Upper lobe of right lung (tissue), 1 donor: ENCODE measurements around the gene STARD8. TPM values are rescaled to one million over a fixed set of nuclear protein-coding genes. Genes with fewer than 3 reads are reported as not detected.
A peak's percentile ranks its signal among the peaks of the same experiment; 100 is the strongest.

Source experiments
- ATAC-seq: fragments of 200-7000 bp; cut with Tn5 transposase; one replicate; pipeline ENCODE4 v1.9.1; 2020; ENCODE audit warnings: mild to moderate bottlenecking, moderate library complexity
- DNase-seq: peaks from one replicate; pipeline ENCODE4 v3.0.0-alpha.2; 2020
- H3K27ac ChIP-seq: fragments of 200-600 bp; one replicate; pipeline ENCODE4 v1.8.0; 2022
- H3K27me3 ChIP-seq: fragments of 200-600 bp; one replicate; pipeline ENCODE4 v1.8.0; 2022; ENCODE audit warnings: mild to moderate bottlenecking
- H3K36me3 ChIP-seq: fragments of 200-600 bp; one replicate; pipeline ENCODE4 v1.8.0; 2022
- H3K4me1 ChIP-seq: fragments of 200-600 bp; one replicate; pipeline ENCODE4 v1.8.0; 2022
- H3K4me3 ChIP-seq: fragments of 200-600 bp; one replicate; pipeline ENCODE4 v1.8.0; 2022; ENCODE audit warnings: mild to moderate bottlenecking
- H3K9me3 ChIP-seq: fragments of 200-600 bp; one replicate; pipeline ENCODE4 v1.8.0; 2022
- intact Hi-C: fragments of 100-400 bp; cut with DNase I; formaldehyde crosslinking; loops from one replicate; pipeline ENCODE4 v1.11.0; 2022
- total RNA-seq: library from RNA; stranded (reverse); fragmentation: NEBNext Ultra II Directional; extraction: Animal tissue kit (Norgen Biotek cat#: 25700); gene quantifications from one replicate; pipeline ENCODE4 v1.2.1, GENCODE V29; 2021
- TF ChIP-seq, protein P1 (sequence below): fragments of 200-600 bp; IDR thresholded peaks from one replicate; pipeline ENCODE4 v1.8.0; 2022; ENCODE audit warnings: antibody characterized with exemption
- donor health status: DM: no; HTN: yes; CAD: no; lungs with severe emphysema.

Gene STARD8
- total RNA-seq, 1 donor from 2014 or later = 39.4 TPM

DNA sequence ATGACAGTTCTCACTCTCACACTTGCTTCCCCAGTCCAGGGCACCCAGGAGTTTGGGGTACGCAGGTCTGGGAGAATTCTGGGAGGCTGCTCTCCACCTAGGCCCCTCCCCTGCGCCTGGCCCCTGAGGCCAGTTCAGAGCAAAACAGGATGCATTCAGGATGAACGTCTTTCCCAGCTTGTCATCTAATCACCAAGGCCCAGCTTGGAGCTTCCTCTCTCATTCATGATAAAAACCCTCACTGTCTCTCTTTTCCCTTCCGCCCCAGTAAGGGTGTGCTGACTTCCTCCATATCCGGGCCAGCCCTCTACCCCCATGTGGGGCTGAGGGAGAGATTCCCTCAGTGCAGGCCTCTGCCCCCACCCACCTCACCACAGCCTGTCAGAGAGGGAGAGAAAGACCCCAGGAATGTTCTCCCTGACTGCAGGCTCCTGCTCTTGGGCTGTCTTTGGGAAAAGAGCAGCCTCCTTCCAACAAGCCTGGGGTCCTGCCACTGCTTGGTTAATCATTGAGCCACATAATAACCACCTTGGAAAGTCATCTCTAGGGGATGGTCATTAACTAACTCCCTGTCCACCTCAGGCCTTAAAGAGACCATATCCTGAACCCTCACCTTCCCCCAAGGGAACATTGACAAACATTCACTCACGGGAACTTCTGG is 50.1 kb downstream of the STARD8 start:
- H3K36me3 ChIP-seq = no peaks in the 10 kb centered on the region
- no peak for ATAC-seq
- TF ChIP-seq, protein P1, sequence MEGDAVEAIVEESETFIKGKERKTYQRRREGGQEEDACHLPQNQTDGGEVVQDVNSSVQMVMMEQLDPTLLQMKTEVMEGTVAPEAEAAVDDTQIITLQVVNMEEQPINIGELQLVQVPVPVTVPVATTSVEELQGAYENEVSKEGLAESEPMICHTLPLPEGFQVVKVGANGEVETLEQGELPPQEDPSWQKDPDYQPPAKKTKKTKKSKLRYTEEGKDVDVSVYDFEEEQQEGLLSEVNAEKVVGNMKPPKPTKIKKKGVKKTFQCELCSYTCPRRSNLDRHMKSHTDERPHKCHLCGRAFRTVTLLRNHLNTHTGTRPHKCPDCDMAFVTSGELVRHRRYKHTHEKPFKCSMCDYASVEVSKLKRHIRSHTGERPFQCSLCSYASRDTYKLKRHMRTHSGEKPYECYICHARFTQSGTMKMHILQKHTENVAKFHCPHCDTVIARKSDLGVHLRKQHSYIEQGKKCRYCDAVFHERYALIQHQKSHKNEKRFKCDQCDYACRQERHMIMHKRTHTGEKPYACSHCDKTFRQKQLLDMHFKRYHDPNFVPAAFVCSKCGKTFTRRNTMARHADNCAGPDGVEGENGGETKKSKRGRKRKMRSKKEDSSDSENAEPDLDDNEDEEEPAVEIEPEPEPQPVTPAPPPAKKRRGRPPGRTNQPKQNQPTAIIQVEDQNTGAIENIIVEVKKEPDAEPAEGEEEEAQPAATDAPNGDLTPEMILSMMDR = no peak
- intact Hi-C loops = no loop called here
- no peaks in the 10 kb centered on the region for H3K27me3 ChIP-seq
- H3K4me1 ChIP-seq = no peaks in the 10 kb centered on the region
- no peaks in the 10 kb centered on the region for H3K9me3 ChIP-seq
- H3K27ac ChIP-seq = peak overlapping the region; percentile 42
- no peak for DNase-seq
- no peak overlapping the region for H3K4me3 ChIP-seq

- TF ChIP-seq, protein P1 = no peak
Measured at GRCh38 chrX:68698942-68699341, 51.5 kb downstream of the STARD8 start.

GRCh38 chrX:68699960-68700746 is 52.7 kb downstream of the STARD8 start:
- TF ChIP-seq, protein P1 = no peak
- H3K27me3 ChIP-seq = no peaks in the 10 kb centered on the region
- no peak for DNase-seq
- no peaks in the 10 kb centered on the region for H3K36me3 ChIP-seq
- no peak overlapping the region for H3K4me3 ChIP-seq
- peak; percentile 24 for ATAC-seq
- no peaks in the 10 kb centered on the region for H3K4me1 ChIP-seq
- peak overlapping the region; percentile 36 for H3K27ac ChIP-seq
- intact Hi-C loops = no loop called here
- H3K9me3 ChIP-seq = no peaks in the 10 kb centered on the region

More at GRCh38 chrX:68698942-68699341, 51.5 kb downstream of the STARD8 start:
- H3K4me3 ChIP-seq = no peak overlapping the region
- H3K9me3 ChIP-seq = no peaks in the 10 kb centered on the region
- H3K36me3 ChIP-seq = no peaks in the 10 kb centered on the region
- no peaks in the 10 kb centered on the region for H3K4me1 ChIP-seq
- H3K27me3 ChIP-seq = no peaks in the 10 kb centered on the region
- intact Hi-C loops = no loop called here
- H3K27ac ChIP-seq = no peak overlapping the region
- ATAC-seq (peak; percentile 7), DNase-seq (no peak)

- Histone ChIP-seq H3K4me1 (no peaks in the 10 kb centered on the region), H3K27ac (no peak overlapping the region), H3K27me3 (no peaks in the 10 kb centered on the region), H3K9me3 (no peaks in the 10 kb centered on the region), H3K4me3 (no peak overlapping the region), H3K36me3 (no peaks in the 10 kb centered on the region)
- peak; percentile 54 for ATAC-seq
- intact Hi-C loops = no loop called here
- TF ChIP-seq, protein P1 = no peak
- DNase-seq = no peak
Measured at GRCh38 chrX:68703369-68703768, 55.9 kb downstream of the STARD8 start.

DNA sequence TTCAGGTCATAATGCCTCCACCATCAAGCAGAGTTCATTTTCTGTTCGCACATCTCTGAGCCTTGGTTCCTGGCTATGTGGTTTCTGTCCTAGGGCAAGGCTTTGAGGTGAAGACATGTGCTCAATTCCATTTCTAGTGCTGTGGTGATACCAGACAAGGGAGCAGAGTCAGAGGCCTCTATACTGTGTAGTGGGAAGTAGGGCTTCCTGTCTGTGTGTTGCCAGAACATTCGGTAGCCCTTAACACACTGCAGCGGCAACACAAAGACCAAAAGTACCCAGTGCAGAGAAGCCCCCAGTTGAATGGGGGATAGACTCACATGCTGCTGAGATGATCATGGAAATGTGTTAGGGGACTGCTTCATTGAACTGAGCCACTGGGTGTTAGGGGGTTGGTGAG is 56.4 kb downstream of the STARD8 start:
- intact Hi-C loops = no loop called here
- H3K9me3 ChIP-seq = no peaks in the 10 kb centered on the region
- DNase-seq = no peak
- H3K4me3 ChIP-seq = no peak overlapping the region
- H3K36me3 ChIP-seq = no peaks in the 10 kb centered on the region
- TF ChIP-seq, protein P1 = no peak
- H3K27ac ChIP-seq = no peak overlapping the region
- peak; percentile 61 for ATAC-seq
- no peaks in the 10 kb centered on the region for H3K27me3 ChIP-seq
- H3K4me1 ChIP-seq = no peaks in the 10 kb centered on the region
